Neural cell (in vitro differentiated cells): ENCODE measurements around the gene SIT1.

Experiments used
- POLR2AphosphoS5 ChIP-seq: IDR thresholded peaks from 2 replicates; pipeline ENCODE4 v1.6.1; 2012
- TF ChIP-seq, protein P1 (sequence below): fragments of 450-650 bp; IDR thresholded peaks from 2 replicates; pipeline ENCODE4 v1.5.1; 2014; ENCODE audit warnings: antibody characterized with exemption, mild to moderate bottlenecking, moderate library complexity; ENCODE audit not compliant: poor library complexity, severe bottlenecking
- TF ChIP-seq, protein P2 (sequence below): IDR thresholded peaks from 2 replicates; pipeline ENCODE4 v1.6.1; 2012; ENCODE audit warnings: borderline replicate concordance

DNA sequence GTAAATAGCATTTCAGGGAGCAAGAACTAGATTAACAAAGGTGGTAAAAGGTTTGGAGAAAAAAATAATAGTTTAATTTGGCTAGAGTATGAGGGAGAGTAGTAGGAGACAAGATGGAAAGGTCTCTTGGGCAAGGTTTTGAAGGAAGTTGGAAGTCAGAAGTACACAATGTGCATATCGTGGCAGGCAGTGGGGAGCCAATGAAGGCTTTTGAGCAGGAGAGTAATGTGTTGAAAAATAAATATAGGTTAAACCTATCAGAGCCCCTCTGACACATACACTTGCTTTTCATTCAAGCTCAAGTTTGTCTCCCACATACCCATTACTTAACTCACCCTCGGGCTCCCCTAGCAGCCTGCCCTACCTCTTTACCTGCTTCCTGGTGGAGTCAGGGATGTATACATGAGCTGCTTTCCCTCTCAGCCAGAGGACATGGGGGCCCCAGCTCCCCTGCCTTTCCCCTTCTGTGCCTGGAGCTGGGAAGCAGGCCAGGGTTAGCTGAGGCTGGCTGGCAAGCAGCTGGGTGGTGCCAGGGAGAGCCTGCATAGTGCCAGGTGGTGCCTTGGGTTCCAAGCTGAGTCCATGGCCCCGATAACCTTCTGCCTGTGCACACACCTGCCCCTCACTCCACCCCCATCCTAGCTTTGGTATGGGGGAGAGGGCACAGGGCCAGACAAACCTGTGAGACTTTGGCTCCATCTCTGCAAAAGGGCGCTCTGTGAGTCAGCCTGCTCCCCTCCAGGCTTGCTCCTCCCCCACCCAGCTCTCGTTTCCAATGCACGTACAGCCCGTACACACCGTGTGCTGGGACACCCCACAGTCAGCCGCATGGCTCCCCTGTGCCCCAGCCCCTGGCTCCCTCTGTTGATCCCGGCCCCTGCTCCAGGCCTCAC, 22.6 kb upstream of the SIT1 start, which contains the start of gene CA9:
- TF ChIP-seq, protein P1, sequence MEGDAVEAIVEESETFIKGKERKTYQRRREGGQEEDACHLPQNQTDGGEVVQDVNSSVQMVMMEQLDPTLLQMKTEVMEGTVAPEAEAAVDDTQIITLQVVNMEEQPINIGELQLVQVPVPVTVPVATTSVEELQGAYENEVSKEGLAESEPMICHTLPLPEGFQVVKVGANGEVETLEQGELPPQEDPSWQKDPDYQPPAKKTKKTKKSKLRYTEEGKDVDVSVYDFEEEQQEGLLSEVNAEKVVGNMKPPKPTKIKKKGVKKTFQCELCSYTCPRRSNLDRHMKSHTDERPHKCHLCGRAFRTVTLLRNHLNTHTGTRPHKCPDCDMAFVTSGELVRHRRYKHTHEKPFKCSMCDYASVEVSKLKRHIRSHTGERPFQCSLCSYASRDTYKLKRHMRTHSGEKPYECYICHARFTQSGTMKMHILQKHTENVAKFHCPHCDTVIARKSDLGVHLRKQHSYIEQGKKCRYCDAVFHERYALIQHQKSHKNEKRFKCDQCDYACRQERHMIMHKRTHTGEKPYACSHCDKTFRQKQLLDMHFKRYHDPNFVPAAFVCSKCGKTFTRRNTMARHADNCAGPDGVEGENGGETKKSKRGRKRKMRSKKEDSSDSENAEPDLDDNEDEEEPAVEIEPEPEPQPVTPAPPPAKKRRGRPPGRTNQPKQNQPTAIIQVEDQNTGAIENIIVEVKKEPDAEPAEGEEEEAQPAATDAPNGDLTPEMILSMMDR = no peak
- TF ChIP-seq, protein P2, sequence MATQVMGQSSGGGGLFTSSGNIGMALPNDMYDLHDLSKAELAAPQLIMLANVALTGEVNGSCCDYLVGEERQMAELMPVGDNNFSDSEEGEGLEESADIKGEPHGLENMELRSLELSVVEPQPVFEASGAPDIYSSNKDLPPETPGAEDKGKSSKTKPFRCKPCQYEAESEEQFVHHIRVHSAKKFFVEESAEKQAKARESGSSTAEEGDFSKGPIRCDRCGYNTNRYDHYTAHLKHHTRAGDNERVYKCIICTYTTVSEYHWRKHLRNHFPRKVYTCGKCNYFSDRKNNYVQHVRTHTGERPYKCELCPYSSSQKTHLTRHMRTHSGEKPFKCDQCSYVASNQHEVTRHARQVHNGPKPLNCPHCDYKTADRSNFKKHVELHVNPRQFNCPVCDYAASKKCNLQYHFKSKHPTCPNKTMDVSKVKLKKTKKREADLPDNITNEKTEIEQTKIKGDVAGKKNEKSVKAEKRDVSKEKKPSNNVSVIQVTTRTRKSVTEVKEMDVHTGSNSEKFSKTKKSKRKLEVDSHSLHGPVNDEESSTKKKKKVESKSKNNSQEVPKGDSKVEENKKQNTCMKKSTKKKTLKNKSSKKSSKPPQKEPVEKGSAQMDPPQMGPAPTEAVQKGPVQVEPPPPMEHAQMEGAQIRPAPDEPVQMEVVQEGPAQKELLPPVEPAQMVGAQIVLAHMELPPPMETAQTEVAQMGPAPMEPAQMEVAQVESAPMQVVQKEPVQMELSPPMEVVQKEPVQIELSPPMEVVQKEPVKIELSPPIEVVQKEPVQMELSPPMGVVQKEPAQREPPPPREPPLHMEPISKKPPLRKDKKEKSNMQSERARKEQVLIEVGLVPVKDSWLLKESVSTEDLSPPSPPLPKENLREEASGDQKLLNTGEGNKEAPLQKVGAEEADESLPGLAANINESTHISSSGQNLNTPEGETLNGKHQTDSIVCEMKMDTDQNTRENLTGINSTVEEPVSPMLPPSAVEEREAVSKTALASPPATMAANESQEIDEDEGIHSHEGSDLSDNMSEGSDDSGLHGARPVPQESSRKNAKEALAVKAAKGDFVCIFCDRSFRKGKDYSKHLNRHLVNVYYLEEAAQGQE = no peak
- no peak for TF ChIP-seq POLR2AphosphoS5
